Effector CD4-positive, alpha-beta T cell (primary cell): Measurements from ENCODE around the gene C22orf39.

Experiments
- DNase-seq: peaks from one replicate; pipeline ENCODE4 v3.0.0-alpha.2; 2020

Gene C22orf39

DNA sequence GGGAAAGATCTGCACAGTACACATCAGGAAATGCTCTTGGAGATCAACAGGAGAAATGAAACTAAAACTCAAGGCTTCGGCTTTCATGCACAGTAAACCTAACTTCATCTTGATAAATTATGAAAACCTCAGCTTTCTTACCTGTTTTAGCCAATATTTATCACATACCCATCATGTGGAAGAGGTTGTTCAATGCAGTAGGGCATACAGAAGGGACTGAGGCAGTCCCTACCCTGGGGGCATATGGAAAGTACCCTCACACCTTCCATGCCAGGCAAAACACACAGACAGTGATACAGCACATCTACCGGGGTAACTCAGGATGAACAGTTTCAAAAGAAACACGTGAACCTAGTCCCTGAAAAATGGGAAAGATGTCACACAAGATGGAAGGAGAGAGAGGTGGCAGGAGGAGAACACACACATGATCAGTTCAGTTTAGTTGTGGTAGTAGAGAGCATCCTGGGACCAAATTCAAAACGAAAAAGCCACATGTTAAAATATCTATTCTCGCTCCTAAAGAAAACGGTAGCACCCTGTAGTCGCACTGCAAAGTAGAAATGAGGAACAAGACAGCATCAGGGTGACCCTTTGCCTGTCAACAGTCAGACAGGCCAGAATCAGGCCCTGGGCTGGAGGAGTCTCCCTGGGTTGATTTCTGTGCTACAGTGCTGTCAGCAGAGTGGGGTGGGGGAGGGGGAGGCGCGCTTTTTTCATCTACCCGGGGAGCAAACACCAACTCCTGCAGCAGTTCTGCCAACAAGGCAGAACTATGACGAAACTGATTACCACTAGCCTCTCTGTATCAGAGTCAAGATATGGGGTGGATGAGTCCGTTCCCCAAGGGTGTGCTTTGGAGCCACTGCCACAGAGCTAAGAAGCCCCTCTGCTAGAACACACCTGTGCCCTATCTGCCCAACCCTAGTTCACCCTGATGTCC lies 17.3 kb downstream of the C22orf39 start:
- no peak for DNase-seq

- DNase-seq, result no peak
Measured at GRCh38 chr22:19424186-19424500, 23.4 kb downstream of the C22orf39 start.

DNA sequence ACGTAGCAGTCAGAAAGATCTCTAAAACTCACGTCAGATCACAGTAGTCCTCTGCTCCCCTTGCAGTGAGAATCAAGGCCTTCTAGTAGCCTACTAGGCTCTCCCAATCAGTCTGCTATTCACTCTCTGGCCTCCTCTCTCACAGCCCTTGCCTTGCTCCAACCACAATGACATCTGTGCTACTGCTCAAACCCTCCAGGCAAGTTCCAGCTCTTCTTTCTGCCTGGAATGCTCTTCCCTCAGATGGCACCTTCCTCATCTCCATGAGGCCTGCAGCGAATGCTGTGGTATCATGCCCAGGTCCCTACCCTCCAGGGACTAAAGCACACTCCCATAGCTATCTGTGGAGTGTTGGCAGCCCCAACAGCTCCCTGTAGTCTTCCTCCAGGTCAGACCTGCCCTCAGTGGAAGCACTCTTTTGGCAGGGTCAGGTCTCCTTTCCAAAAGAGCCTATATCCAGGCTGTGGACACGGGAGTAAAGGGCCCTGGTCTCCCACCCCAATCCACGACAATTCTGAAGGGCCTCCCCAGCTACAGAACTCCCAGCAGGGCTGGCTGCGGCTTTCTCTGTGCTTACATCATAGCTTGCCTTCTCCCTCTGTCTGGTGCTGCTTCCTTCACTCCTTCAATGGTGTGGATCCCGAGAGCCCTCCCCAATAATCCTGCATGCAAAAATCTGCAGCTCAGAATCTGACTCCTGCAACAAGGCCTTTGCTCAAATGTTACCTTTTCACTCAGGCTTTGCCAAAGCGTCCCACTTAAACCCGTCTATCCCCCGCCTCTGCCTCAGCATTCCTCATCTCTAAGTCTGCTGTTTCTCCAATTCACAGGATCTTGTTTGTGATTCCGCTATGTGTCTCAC lies 24.8 kb downstream of the C22orf39 start:
- DNase-seq, result no peak

- DNase-seq, result no peak
Measured at GRCh38 chr22:19420321-19420720, 27.2 kb downstream of the C22orf39 start.

- no peak for DNase-seq
Measured at GRCh38 chr22:19419464-19420178, 27.9 kb downstream of the C22orf39 start.

GRCh38 chr22:19419086-19419463 lies 28.4 kb downstream of the C22orf39 start:
- DNase-seq, result no peak

DNA sequence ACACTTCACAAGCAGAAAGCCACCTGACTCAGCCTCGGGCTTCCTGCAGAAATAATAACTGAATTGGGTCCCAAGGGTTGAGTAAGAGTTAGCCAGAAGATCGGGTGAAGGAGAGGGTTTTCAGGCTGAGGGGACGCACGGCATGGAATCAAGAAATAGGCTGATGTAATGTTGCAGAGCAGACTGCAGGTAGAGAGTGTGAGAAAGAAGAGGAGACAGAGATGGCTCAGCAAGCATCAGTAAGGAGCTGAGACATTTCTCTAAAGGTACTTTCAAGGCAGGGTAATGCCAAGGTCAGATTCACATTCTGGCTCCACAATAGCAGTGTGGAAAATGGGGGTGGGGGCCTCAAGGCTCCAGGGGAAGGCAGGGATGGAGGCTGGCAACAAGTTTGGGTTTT lies 34.6 kb downstream of the C22orf39 start:
- no peak for DNase-seq

GRCh38 chr22:19412478-19412877 lies 35.0 kb downstream of the C22orf39 start:
- DNase-seq, result no peak

- no peak for DNase-seq
Measured at GRCh38 chr22:19411690-19412045, 35.8 kb downstream of the C22orf39 start.

DNA sequence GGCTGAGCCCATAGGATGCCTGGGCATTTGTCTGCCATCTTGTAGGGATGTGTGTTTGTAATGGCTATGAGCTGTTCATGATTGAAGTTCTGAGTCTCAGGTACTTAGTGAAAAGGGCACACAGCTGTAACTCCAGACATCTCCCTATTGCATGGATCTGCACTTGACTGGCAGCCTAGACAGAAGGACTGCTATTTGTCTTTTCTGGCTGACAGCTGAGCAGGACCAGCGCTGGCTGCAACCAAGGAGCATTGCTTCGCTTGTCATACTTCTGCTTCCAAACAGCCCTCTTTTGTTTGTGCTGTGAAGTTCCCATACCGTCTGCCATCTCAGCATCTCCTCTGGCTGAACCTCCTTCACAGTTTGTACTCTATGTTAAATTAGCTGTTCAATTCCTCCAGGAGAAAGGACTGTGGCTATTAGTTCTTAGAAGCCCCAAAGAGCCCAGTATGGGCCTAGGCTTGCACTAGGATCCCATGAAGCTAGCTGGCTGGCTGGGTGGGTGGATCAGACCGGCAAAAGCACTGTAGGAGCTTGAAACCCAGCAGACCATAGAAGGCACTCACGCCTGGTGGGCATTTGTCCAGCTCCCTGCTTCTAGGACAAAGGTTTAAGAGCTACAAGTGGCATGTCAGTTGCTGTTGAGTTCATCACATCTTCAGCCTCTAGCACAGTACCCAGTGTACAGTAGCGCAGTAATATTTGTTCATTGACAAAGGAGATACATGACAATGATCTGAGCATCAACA lies 36.4 kb downstream of the C22orf39 start:
- no peak for DNase-seq

GRCh38 chr22:19407649-19408606 lies 39.6 kb downstream of the C22orf39 start:
- no peak for DNase-seq

- DNase-seq, result no peak
Measured at GRCh38 chr22:19406846-19407245, 40.7 kb downstream of the C22orf39 start.

GRCh38 chr22:19406281-19406811 lies 41.2 kb downstream of the C22orf39 start:
- no peak for DNase-seq

DNA sequence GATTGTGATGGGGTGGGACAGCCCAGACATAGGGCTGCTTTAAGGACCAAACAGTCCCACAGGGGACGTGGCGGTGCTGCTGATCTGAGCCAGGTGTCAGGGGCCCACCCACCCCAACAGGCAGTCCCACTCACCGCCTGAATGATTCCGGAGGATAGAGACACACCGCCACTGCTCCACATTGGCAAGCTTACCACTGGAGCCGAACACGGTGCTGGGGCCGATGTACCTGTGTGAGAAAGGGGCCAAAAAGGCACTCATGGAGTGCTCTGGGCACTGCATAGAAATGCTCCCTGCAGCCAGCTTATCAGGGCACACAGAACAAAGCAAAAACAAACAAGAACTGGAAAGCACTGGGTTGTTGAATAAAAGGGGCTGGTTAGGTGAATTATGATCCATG lies 41.9 kb downstream of the C22orf39 start:
- DNase-seq, result no peak

GRCh38 chr22:19405133-19405532 lies 42.4 kb downstream of the C22orf39 start:
- DNase-seq, result no peak

DNA sequence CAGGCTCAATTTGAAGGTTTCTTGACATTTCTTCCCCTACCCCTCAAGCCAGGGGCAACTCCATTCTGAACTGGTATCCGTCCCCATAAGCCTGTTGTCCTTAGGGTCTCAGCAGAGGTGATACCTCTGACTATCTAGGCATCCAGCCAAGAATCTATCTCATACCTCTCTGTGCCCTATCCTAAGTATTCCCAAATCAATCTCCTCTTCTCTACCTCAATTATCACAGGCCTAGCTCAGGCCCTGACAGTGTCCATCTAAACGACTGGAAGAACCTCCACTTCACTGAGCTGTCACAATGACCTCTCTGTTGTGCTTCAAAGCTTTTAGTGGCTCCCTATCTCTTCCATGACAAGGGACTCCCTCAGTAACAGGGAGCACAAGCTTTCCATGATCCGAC lies 42.8 kb downstream of the C22orf39 start:
- no peak for DNase-seq

DNA sequence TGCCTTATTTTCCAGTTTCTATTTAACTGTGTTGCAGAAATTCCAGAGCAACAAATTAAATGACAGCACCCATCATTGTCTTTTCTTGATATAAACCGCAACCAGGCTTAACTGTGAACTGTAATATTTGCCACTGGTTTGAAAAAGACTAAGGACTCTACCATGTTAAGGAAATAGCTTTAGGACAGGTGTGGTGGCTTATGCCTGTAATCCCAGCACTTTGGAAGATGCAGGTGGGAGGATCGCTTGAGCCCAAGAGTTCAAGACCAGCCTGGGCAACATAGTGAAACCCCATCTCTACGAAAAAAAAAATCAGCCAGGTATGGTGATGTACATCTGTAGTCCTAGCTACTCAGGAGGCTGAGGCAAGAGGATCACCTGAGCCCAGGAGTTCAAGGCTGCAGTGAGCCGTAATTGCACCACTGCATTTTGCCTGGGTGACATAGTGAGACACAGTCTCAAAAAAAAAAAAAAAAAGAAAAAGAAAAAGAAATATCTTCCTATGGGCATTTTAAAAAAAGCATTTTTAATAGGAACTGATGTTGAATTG lies 44.8 kb downstream of the C22orf39 start:
- no peak for DNase-seq

GRCh38 chr22:19401483-19401882 lies 46.0 kb downstream of the C22orf39 start:
- no peak for DNase-seq

DNA sequence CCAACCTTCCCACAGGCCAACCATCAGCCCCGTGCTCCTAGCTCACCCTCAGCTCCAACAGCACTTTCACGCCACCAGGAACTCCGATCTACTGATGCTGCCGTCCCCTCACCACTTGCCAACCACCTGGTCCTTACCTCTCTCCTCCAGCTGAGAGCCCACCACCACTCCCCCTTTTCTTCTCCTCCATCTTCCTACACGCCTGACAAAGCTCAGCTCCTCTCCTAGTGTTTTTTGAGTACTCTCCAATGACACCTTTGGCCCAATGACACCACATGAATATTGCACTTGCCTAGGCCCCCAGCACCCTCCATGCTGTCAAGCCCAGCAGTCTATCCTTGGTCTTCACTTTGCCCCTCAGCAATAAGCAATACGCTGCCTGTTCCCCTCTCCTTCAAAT lies 46.6 kb downstream of the C22orf39 start:
- no peak for DNase-seq

- no peak for DNase-seq
Measured at GRCh38 chr22:19398652-19399051, 48.9 kb downstream of the C22orf39 start.

GRCh38 chr22:19398206-19398605 lies 49.3 kb downstream of the C22orf39 start:
- DNase-seq, result no peak
